IMR-90 (cell line): ENCODE results near the gene VEGFC. TPM values are rescaled to one million over a fixed set of nuclear protein-coding genes. Genes with fewer than 3 reads are reported as not detected.

ENCODE experiments used
- ATAC-seq: fragments of 200-7000 bp; cut with Tn5 transposase; 2 replicates; pipeline ENCODE4 v1.9.1; 2020; ENCODE audit warnings: low read depth, mild to moderate bottlenecking, moderate library complexity
- BruUV-seq: library from RNA; stranded (reverse); fragments of 400-500 nt; replicated peaks from 2 replicates; lab custom pipeline; 2021; lab: Mats Ljungman, UMichigan
- CTCF ChIA-PET: fragments of 300-600 bp; formaldehyde crosslinking; extraction: SDS; loops from one replicate; lab custom pipeline; 2021; ENCODE audit warnings: antibody characterized with exemption; lab: Yijun Ruan, JAX
- POLR2A ChIA-PET: fragments of 300-600 bp; sonication (Branson Sonifier 250); formaldehyde crosslinking; loops from one replicate; lab custom pipeline; 2022; ENCODE audit warnings: antibody characterized with exemption; ENCODE audit not compliant: unreplicated experiment; lab: Charles Lee
- DNase-seq: peaks from one replicate; pipeline ENCODE4 v3.0.0; 2013
- H2AFZ ChIP-seq: replicated peaks from 2 replicates; pipeline ENCODE3; 2013; ENCODE audit warnings: low read length, mild to moderate bottlenecking; ENCODE audit not compliant: poor library complexity
- H2AK5ac ChIP-seq: 2 replicates; pipeline ENCODE4 v1.6.1; 2013; ENCODE audit warnings: low read depth, low read length, inconsistent platforms
- H2AK9ac ChIP-seq: replicated peaks from 2 replicates; pipeline ENCODE3; 2013; ENCODE audit warnings: mild to moderate bottlenecking, low read depth, low read length, moderate library complexity; ENCODE audit not compliant: poor library complexity
- H2BK120ac ChIP-seq: 2 replicates; pipeline ENCODE4 v1.6.1; 2013; ENCODE audit warnings: low read depth, low read length, inconsistent platforms
- H2BK15ac ChIP-seq: 3 replicates; pipeline ENCODE4 v1.6.1; 2013; ENCODE audit warnings: low read depth, low read length, inconsistent platforms
- H2BK20ac ChIP-seq: 2 replicates; pipeline ENCODE4 v1.6.1; 2013; ENCODE audit warnings: low read depth, mild to moderate bottlenecking, inconsistent platforms, low read length, moderate library complexity
- H2BK5ac ChIP-seq: 2 replicates; pipeline ENCODE4 v1.6.1; 2013; ENCODE audit warnings: mild to moderate bottlenecking, low read depth, low read length, inconsistent platforms; ENCODE audit not compliant: poor library complexity, severe bottlenecking
- H3K14ac ChIP-seq: replicated peaks from 2 replicates; pipeline ENCODE4 v1.6.1; 2013; ENCODE audit warnings: low read depth, low read length, inconsistent platforms
- H3K18ac ChIP-seq: 2 replicates; pipeline ENCODE4 v1.6.1; 2013; ENCODE audit warnings: low read depth, low read length, control low read depth
- H3K23ac ChIP-seq: 2 replicates; pipeline ENCODE4 v1.6.1; 2013; ENCODE audit warnings: low read depth, low read length, inconsistent platforms
- H3K27ac ChIP-seq: 2 replicates; pipeline ENCODE4 v1.5.1; 2013; ENCODE audit warnings: mild to moderate bottlenecking, control low read depth, low read length; ENCODE audit not compliant: insufficient read depth
- H3K27me3 ChIP-seq: 2 replicates; pipeline ENCODE4 v1.6.1; 2013; ENCODE audit warnings: low read length; ENCODE audit not compliant: control insufficient read depth, insufficient read depth
- H3K36me3 ChIP-seq: 2 replicates; pipeline ENCODE4 v1.6.1; 2013; ENCODE audit warnings: low read length, mixed read lengths; ENCODE audit not compliant: control insufficient read depth, insufficient read depth
- H3K4ac ChIP-seq: 2 replicates; pipeline ENCODE4 v1.6.1; 2013; ENCODE audit warnings: low read depth, low read length, inconsistent platforms
- H3K4me1 ChIP-seq: 2 replicates; pipeline ENCODE4 v1.6.1; 2013; ENCODE audit warnings: low read length, mixed read lengths; ENCODE audit not compliant: control insufficient read depth, insufficient read depth
- H3K4me2 ChIP-seq: 2 replicates; pipeline ENCODE4 v1.6.1; 2013; ENCODE audit warnings: low read depth, mild to moderate bottlenecking, control low read depth, low read length, moderate library complexity
- H3K4me3 ChIP-seq: 2 replicates; pipeline ENCODE4 v1.5.1; 2013; ENCODE audit warnings: low read depth, mild to moderate bottlenecking, control low read depth, low read length, moderate library complexity; ENCODE audit not compliant: insufficient read depth
- H3K56ac ChIP-seq: 2 replicates; pipeline ENCODE4 v1.6.1; 2013; ENCODE audit warnings: low read length, inconsistent platforms; ENCODE audit not compliant: insufficient read depth; ENCODE audit errors: extremely low read depth
- H3K79me1 ChIP-seq, 2 experiments: 2 replicates each; pipeline ENCODE4 v1.6.1; 2013; ENCODE audit warnings: low read length in 2 of 2, inconsistent platforms in 1 of 2, low read depth in 1 of 2
- H3K9ac ChIP-seq: 2 replicates; pipeline ENCODE4 v1.6.1; 2013; ENCODE audit warnings: low read depth, low read length, control low read depth
- H3K9me1 ChIP-seq: 2 replicates; pipeline ENCODE4 v1.6.1; 2013; ENCODE audit warnings: low read length, inconsistent platforms; ENCODE audit not compliant: insufficient read depth
- H3K9me3 ChIP-seq: 2 replicates; pipeline ENCODE4 v1.6.1; 2013; ENCODE audit warnings: low read length; ENCODE audit not compliant: control insufficient read depth, insufficient read depth
- H4K20me1 ChIP-seq: 2 replicates; pipeline ENCODE4 v1.6.1; 2013; ENCODE audit warnings: low read length, inconsistent platforms; ENCODE audit not compliant: insufficient read depth
- H4K5ac ChIP-seq: 2 replicates; pipeline ENCODE4 v1.6.1; 2013; ENCODE audit warnings: mild to moderate bottlenecking, low read depth, low read length, control low read depth
- H4K8ac ChIP-seq, 2 experiments: 2 replicates each; pipeline ENCODE4 v1.6.1; 2013; ENCODE audit warnings: low read depth in 2 of 2, low read length in 2 of 2, control low read depth in 1 of 2, inconsistent platforms in 1 of 2
- H4K91ac ChIP-seq: 2 replicates; pipeline ENCODE4 v1.6.1; 2013; ENCODE audit warnings: low read depth, low read length, inconsistent platforms; ENCODE audit not compliant: insufficient read depth
- BHLHE40 ChIP-seq: fragments of 150-350 bp; IDR thresholded peaks from 2 replicates; pipeline ENCODE4 v1.6.1; 2016; ENCODE audit warnings: mild to moderate bottlenecking, low read depth, low read length
- CHD1 ChIP-seq: IDR thresholded peaks from 2 replicates; pipeline ENCODE4 v1.6.1; 2012; ENCODE audit warnings: low read depth, low read length, improper control_type of control experiment
- FOS ChIP-seq: fragments of 150-350 bp; IDR thresholded peaks from 2 replicates; pipeline ENCODE4 v1.6.1; 2016; ENCODE audit warnings: low read depth, low read length
- MAZ ChIP-seq: IDR thresholded peaks from 2 replicates; pipeline ENCODE4 v1.6.1; 2012; ENCODE audit warnings: low read depth, mild to moderate bottlenecking, low read length, improper control_type of control experiment, moderate library complexity, borderline replicate concordance
- POLR2A ChIP-seq: IDR thresholded peaks from 2 replicates; pipeline ENCODE4 v1.6.1; 2012; ENCODE audit warnings: mild to moderate bottlenecking, low read depth, low read length
- WGBS, 2 experiments: methylation state at CpG; one replicate each; pipeline versions ENCODE4 v1.1.5 to v1.1.7; 2013; ENCODE audit warnings: missing lambda C conversion rate in 2 of 2; ENCODE audit not compliant: insufficient read length in 1 of 2; ENCODE audit errors: extremely low coverage in 2 of 2; 5-methylcytosine and 5-hydroxymethylcytosine counted together
- dilution Hi-C: fragments of 300-500 bp; cut with HindIII; formaldehyde crosslinking; loops from one replicate; pipeline ENCODE4 v1.14.3; 2018; ENCODE audit warnings: low sequenced_read_pairs; ENCODE audit not compliant: unreplicated experiment
- in situ Hi-C: fragments of 300-500 bp; cut with MboI; formaldehyde crosslinking; loops from 3 replicates; pipeline ENCODE4 v1.14.3; 2019; ENCODE audit warnings: low sequenced_read_pairs, inconsistent platforms, mixed read lengths
- intact Hi-C: fragments of 100-400 bp; cut with micrococcal nuclease; formaldehyde crosslinking; loops from 2 replicates; pipeline ENCODE4 v1.10.0; 2022
- polyA plus RNA-seq, 3 experiments: library from polyadenylated mRNA; depleted of rRNA; stranded (reverse); fragments of >200 nt; gene quantifications; 2 replicates each; pipeline ENCODE4 v1.2.3, GENCODE V29; 2012; ENCODE audit warnings: low replicate concordance in 1 of 3
- total RNA-seq: library from RNA; depleted of rRNA; stranded (reverse); fragments of >200 nt; gene quantifications from 2 replicates; pipeline ENCODE4 v1.2.3, GENCODE V29; 2012

The VEGFC gene
- total and polyA plus RNA-seq, 2 of the 4 experiments (the other 2 are of a cell fraction): 22.9 to 49.7 TPM

- Histone ChIP-seq H3K27me3 (no peaks in the 10 kb centered on the region), H3K4me2 (no peak overlapping the region), H3K56ac (no peak overlapping the region), H3K9me3 (no peaks in the 10 kb centered on the region), H2BK5ac (no peak overlapping the region), H4K5ac (no peak overlapping the region; the same call in 1 of the 2 replicates), H2AK9ac (no peak overlapping the region), H3K9me1 (no peaks in the 10 kb centered on the region), H2AK5ac (no peak overlapping the region), H2AFZ (no peak overlapping the region), H3K27ac (no peak overlapping the region), H3K18ac (no peak overlapping the region), H2BK120ac (no peak overlapping the region), H2BK20ac (no peak overlapping the region), H4K8ac (no peak overlapping the region), H4K91ac (no peak overlapping the region), H2BK15ac (no peak overlapping the region), H3K4ac (no peak overlapping the region), H3K4me3 (no peak overlapping the region), H3K36me3 (0 out of 2 replicates have a peak, but pooled peaks cover 2% of the 10 kb centered on the region), H3K79me1 (peaks cover 3 to 12% of the 10 kb centered on the region in 2 experiments; a peak in 2 of 4 replicates), H3K9ac (no peak overlapping the region), H3K14ac (no peak overlapping the region), H3K23ac (no peak overlapping the region), H4K20me1 (no peaks in the 10 kb centered on the region), H3K4me1 (0 out of 2 replicates have a peak, but pooled peaks cover 2% of the 10 kb centered on the region)
- no TSS peak for BruUV-seq
- ATAC-seq (no peak), DNase-seq (no peak)
- WGBS, 2 experiments: no CpG with 5 or more reads among the region's 3 CpGs
- CTCF ChIA-PET: interaction anchor here (0.6 to 0.9 kb wide), 2 partner anchors 11 to 619 kb away, joined by 3 read pairs; no protein-coding TSS in a partner anchor
- POLR2A ChIA-PET: no interaction called here
- in situ Hi-C loops (no loop called here), dilution Hi-C loops (no loop called here), intact Hi-C loops (no loop called here)
- no peak for TF ChIP-seq BHLHE40
- TF ChIP-seq CHD1: no peak
- TF ChIP-seq POLR2A: no peak
- no peak for TF ChIP-seq FOS
- no peak for TF ChIP-seq MAZ
These were observed 116.9 kb downstream of the VEGFC start for GRCh38 chr4:176675810-176676209.
